CD4-positive, alpha-beta T cell treated with Interleukin-4 for 1 hour (primary cell): ENCODE measurements around the gene MXRA8.

Experiments used
- DNase-seq, 2 donors: peaks; one replicate each; pipeline ENCODE4 v3.0.0-alpha.2; 2020 to 2022

The MXRA8 gene

DNA sequence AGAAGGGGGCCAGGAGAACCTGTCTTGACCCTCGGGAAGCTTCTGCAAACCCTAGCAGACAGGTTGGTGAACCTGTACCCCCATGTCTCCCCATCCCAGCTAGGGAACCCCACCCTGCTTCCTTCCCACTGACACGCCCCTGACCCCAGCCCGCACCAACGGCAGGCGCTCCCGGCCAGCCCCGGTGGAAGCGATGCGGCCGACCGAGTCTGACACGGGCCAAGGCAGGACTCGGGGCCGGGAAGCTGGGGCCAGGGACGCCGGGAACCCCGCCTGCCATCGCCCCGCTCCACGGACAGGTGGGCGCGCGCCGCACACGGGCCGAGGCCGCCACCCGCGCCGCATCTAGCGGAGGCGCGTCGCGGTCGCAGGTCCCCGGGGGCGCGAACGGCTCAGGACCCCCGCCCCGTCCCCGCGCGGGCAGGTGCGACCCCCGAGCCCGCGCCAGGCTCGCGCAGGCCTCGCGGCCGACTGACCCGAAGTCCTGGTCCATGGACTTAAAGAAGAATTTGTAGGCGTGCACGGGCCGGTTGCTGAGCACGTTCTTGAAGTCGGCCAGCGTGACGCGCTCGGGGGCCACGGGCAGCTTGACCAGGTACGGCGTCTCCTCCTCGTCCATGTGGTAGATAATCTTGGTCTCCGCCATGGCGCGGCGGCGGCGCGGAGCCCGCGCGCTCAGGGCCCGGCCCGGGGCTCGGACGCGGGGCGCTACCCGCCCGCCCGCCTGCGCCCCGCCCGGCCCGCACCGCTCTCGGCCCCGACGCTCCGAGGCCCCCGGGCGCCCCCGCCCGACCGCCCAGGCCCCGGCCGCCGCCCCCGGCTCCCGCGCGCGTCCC is 9.7 kb downstream of the MXRA8 start:
- DNase-seq, result no peak

DNA sequence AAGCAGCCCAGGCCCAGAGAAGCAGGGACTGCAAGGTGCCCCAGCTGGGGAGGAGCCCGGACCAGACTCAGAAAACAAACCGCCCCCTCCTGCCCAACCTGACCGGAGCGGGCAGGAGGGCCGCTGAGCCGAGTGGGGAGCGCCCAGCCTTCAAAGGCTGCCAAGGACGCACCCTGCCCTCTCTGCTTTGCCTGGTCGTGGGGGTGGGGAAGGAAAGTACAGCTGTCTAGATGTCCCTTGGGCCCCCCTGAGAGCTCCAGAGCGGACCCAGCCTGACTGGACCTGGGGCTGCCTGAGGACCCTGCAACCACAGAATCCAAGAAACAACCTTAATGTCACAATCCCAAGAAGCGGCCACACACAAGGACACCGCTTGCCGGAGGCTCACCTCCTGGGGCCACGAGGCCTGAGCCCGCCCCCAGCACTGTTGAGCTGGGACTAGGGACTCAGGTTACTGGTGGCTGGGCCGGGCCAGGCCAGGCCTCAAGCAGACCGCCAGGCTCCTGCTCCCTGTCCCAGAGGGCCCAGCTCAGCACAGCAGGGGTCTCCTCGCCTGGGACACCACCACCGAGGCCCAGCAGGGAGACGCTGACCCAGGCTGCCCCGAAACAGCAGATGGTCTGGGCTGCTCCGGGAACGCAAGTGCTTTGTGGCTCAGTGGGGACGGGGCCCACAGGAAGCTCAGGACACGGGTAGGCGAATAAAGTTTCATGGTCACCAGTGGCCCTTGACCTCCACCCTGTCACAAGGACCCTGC is 10.5 kb downstream of the MXRA8 start:
- DNase-seq, result no peak

DNA sequence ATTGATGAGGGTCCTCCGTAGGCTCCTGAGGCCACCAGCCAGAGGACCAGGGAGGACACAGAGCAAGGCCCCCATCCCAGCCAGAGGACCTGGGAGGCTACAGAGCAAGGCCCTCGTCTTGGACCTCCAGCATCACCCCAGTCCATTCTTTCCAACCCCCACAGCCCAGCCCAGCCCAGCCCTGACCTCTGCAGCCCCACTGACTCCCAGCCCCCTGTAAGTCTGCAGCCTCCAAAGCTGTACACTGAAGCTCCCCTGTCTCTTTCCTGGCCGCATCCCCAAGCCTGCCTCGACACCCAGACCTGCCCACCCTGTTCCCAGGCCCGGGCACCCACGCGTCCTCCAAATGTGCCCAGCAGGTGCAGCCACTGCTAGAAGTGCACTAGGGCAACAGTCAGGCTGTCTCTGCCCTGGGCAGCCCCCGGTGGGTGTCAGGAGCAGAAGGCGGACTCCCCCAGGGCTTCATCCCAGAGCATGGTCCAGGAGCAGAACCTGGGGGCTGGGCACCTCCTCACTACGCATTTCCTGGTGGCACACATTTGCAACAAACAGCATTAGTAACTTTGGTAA is 11.2 kb downstream of the MXRA8 start:
- DNase-seq, result no peak

DNA sequence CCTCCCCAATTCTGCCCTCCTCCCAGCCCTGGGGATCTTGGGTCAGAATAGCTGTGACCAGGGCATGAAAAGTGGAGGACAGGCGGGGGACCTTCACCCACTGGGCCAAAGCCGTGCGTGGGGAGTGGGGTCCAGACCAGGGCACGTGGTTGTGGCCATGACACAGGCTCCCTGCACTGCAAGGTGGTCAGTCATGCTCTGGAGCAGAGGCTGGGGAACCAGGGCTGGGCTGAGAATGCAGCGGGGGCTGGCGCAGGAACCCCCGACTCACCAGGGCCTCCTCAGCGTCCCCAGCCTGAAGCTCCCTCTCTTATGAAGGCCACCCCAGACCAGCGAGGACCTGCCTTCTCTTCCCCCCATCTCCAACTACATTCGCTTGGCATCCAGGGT is 11.9 kb downstream of the MXRA8 start:
- DNase-seq, result no peak

DNA sequence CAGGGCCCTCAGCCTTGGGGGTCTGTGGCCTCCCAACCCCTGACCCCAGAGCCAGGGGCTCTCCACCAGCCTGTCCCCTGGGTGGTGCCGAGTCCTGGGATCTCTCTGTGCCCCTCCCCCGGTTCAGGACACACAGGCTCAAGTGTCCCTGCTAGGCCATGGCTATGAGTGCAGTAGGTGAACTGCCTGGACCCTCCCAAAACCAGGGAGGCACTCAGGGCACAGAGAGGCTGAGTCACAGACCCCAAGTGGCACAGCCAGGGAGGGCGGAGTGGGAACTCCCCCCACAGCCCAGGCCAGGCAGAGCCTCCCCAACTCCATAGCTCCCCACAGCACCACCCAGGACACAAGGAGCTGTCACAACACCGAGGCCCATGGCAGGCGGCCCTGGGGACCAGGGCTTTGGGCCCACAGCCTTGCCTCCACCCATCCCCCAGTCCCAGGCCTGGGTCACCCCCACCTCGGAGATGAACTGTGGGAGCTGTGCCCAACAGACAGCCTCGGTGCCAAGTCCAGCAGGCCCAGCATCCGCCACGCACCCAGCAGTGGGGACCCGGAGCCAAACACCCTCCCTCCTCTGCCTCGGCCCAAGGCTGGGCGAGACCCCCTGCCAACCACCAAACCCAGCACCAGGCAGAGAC is 12.4 kb downstream of the MXRA8 start:
- DNase-seq, result no peak

DNA sequence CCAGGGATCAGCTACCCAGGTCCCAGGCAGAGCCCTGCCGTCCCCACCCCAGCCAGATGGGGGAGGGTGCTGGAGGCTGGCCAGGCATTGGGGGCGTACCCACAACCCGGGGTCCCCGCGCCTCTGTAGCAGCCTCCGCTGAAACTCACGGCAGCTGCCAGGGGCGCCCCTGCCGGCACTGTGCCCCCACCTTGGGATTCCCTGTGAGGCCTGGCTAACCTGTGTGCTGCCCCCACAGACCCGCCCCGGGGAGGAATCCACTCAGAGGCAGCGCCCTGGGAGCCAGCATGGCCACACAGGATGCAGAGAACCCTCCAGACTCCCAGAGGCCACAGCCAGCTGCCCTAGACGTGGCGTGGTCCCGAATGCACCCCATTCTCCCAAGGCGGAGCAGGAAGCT is 13.0 kb downstream of the MXRA8 start:
- no peak for DNase-seq

DNA sequence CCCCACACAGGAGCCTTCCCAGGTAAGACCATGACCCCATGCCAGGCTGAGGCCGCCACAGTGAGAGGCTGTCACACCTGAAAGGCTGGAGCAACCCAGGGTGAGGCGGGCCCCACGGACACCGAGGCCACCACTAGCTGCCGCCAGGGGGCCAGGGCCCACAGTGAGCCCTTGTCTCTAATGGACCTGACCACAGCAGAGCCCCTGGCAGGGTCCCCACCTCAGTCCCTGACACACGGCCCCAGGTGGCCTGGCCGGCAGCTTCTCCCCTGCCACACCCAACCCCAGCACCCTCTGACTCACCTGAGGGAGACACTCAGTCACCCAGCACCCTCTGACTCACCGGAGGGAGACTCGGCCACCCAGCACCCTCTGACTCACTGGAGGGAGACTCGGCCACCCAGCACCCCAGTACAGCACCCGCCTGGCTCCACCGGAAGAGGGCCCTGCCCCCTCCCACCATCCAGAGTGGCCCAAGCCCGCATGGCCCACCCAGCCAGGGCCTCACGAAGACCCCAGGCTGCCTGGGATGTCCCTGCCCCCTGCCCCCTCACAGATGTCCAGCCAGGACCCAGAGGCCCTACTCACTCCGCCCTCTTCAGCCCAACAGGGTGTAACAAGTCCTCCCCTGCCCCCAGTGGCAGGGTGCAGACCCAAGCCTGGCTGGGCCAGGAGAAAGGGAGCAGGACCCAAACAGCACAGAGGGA is 13.5 kb downstream of the MXRA8 start:
- no peak for DNase-seq

DNA sequence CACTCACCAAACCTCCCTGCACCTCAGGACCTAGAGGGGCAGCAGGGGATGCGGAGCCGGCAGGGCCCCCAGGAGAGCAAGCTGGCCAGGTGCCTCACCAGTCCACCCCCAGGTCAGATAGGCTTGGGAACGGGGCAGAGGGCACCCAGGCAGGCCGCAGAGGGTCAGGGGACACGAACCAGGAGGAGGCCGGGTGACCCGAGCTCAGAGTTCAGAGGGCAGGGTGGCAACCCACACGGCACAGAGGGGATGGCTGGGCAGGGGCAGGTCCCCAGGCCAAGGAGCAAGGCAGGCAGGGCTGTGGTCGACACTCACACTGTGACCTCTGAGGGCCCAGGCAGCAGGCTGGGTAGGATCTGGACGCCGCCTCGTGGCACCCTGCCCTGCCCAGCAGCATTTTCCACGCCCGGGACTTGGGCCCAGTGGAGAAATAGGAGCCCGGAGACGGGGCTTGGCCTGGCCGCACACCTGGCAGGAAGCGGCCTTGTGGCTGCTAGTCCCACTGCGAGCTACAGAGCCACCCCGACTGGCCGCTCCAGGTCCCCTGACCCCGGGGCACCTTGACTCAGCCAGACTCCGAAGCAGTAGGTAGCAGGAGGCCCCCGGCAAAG is 14.4 kb downstream of the MXRA8 start:
- DNase-seq, result no peak

DNA sequence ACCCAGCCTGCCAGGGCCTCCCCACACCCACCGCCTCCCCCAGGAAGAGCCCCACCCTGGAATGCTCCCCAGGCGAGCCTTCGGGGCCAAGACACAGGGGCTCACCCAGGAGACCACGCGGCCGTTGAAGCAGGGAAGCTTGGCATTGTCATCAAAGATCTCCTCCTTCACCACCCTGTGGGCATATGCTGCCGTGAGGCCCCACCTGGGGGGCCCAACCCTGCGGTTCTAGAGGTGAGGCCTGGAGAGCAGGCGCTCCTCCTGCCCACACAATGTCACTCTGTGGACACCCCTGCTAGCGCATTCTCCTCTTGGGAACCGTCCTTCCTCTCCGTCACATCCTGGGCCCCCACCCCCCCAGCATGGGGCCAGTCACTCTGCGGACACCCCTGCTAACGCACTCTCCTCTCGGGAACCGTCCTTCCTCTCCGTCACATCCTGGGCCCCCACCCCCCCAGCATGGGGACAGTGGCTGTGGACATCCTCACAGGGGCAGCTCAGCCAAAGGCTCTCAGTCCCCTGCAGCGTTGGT is 15.7 kb downstream of the MXRA8 start:
- DNase-seq, result no peak

DNA sequence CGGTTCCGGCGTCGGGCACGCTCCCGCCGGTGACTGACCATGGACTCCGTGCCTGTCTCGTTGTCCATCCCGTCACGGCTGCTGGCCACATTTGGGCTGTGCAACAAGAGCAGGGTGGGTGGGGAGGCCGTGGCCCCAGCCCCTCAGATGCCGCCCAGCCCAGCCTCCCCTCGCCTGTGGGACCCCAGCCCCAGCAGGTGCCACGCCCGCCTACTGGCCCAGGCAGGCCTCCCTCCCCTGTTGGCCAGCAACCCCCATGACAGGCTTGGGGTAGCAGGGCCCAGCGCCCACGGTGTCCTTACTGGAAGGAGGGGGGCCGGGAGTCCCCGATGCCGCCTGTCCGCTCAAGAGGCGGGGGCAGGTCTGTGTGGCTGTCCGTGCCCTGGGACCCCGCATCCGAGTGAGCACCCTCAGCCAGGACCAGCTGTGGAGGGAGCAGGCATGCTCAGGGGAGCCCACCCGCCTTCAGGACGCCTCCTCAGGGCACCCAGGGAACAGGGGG is 16.2 kb downstream of the MXRA8 start:
- no peak for DNase-seq

DNA sequence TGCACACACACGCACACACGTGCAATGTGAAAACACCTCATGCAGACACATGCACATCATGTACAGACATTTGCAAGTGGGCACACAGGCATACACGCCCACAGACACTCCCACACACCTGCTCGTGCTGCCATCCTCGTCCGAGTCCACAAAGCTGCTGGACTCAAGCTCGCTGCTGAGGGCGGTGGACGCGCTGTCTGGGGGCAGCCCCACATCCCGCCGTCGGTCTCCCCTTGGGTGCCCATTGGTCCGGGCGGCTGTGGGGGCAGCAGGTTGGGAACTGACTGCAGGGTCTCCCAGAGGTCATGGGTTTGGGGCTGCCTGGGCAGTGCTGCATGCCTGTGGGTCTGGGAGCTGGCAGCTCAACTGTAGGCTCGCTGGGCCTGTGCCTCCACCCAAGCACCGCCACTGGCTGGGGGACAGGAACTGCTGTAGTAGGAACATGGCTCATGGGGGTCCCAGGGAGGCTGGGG is 16.8 kb downstream of the MXRA8 start:
- no peak for DNase-seq

DNA sequence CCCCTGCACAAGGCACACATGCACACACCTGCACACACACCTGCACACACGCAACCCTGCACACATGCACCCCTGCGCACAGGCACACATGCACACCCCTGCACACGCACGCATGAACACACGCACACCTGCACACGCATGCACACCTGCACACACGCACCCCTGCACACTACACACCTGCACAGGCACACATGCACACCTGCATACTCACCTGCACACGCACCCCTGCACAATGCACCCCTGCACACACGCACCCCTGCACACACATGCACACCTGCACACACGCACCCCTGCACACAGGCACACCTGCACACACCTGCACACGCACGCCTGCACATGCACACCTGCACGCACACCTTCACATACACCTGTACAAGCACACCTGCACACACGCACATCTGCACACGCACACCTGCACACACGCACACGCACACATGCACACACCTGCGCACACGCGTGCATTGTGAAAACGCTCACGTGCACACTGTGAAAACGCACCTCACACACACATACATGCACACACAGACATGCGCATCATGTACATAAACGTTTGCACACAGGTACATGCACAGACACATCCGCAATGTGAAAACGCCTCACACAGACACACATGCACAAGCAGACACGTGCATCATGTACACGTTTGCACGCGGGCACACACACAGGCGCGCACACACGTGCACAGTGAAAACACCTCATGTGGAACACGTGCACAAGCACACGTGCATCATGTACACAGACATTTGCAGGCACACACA is 17.4 kb downstream of the MXRA8 start:
- no peak for DNase-seq

DNA sequence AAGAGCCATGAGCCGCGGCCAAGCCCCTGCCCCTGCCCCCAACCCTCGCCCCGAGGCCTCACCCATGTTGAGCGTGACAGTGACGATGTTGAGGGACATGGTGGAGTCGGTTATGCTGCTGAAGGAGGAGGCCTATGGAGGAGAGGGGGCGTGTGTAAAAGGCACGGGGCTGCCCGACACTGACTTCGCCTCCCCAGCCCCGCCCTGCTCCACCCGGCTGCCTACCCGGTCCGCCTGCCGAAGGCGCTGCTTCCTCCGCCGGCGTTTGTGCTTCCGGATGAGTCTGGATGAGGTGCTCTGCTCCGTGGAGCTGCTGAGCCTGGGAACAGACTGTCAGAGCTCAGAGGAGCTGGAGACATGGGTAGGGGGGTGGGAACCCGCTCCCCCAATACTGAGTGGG is 18.2 kb downstream of the MXRA8 start:
- no peak for DNase-seq

DNA sequence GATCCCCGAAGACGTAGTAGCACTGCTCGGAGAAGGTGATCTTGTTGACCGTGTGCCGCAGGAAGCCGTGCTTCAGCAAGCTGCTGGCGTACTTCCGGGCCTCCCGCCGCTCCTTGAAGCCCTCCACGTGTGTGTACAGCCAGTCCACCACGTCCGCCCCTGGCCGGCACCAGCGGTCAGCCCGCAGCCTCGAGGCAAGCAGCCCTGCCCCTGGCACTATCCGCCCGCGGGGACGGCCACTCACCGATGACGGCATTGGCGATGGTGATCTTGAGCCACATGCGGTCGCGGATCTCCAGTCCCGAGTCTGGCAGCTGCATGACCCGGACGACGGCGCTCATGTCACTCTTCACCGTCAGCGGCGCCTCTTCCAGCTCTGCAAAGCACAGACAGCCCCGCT is 20.1 kb downstream of the MXRA8 start:
- DNase-seq, result no peak

DNA sequence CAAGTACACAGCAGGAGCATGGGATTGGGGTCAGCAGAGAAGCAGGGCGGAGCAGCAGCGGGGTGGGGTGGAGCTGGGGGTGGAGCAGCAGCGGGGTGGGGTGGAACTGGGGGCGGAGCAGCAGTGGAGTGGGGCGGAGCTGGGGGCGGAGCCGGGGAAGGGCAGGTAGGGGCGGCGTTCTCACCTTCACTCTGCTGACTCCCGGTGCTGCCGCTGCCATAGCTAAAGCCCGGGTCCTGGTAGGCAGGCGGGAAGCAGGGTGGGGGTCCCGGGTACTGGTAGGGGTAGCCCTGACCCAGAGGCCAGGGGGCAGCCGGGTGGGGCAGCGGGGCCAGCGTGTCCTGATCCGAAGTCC is 20.6 kb downstream of the MXRA8 start:
- no peak for DNase-seq

DNA sequence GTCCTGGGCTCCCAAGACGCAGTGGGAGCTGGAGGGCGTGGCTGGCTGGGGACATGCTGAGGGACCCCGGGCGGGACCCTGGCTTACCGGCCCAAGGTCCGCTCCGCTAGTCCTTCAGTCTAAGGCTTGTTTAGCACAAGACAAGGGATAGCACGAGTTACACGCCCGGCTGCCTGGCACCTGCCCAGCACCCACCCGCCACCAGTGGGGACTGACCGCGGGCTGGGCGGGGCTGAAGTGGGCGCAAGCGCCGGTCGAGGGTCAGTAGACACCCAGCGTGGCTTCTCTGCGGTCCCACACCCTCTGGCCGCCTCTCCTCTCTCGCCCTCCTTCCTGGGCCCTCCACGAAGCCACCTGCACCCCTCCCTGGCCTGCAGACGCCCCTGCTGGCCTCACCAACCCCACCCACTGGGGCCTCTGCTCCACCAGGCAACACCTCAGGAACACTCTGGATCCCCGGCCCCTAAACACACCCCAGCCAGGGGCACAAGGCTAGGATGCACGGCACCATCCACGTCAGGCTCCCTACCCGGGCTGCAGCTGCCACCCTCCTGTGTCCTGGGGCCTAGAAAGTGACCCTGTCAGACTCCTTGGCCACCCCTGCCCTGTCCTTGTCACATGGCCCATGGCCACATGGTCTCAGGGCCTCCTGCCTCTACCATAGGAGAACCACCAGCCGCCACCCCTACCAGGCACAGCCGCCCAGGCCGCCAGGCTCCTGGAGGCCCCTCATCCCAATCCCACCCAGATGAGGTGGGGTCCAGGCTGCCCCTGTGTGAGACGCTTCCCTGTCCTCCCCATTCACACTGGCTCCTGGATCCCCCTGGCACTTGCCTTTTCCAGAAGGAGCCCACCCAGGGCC is 21.2 kb downstream of the MXRA8 start:
- DNase-seq, result no peak

DNA sequence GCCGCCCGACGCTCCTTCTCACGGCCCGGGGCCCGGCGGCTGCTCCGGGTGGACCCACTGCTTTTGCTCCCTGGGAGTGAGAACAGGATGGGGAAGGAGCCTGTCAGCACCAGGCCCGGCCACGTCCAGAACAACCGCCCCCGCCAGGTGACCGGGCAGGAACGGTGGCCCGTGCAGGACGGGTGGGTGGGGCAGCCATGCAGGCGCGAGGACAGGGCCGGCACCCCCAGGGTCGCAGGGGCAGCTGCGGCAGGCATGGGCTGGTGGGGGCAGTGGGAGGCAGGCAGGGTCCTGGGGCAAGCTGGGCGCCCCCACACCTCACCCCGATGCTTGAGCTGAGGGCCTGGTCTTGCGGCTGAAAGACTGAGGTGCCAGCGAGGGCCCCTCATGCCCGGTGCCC is 21.9 kb downstream of the MXRA8 start:
- DNase-seq, result no peak

DNA sequence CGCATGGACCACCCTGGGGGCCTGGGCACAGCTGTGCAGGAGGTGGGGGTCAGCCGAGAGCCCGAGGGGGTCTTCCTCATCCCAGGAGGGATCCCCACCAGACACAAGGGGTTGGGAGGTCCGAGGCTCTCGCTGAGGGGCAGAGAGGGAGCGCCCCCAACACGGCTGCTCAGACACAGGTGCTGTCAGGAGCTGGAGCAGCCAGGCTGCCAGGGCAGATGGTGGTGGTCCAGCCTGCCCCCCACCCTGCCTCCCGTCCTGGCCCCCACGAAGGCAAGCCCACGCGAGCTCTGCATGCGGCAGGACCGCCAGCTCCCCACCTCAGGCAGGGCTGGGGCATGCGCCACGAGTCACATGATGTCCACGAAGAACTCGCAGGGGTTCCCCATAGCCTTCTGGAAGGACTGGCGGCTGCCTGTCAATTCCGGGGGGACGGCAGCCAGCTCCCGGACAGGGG is 22.5 kb downstream of the MXRA8 start:
- DNase-seq, result no peak

DNA sequence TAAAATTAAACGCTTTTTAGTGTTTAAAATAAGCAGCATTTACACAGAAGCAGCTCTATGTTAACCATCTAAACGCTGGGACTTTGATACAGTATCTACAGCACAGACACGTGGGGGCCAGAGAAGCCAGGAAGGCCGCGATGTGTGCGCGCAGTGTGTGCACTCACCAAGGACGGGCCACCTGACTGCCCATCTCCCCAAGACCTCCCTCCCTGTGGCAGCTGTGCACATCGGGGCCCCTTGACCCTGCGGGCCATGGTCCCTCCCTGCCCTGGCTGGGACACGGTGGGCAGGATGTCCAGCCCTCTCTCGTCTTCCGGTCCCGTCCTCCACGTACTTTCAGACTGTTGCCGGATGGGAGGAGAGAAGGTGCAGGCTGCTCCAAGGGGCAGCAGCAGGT is 23.1 kb downstream of the MXRA8 start:
- DNase-seq, result no peak

DNA sequence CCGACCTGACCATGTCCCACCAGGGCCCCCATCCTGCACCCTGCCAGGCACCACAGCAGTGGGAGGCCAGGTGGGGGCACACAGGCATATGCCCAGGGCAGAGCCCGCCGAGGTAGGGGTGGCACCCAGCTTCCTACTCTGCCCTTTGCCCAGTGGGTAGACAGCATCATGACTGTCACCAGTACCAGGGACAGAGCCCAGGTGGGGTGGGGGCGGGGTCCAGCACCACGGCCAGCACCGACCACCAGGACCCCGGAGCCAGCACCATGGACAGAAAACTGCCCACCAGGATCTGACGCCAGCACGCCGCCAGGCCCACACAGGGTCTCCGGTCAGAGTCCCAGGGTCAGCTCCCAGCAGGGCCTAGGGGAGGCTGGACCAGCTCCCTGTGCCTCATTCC is 23.5 kb downstream of the MXRA8 start:
- DNase-seq, result no peak
